Loucy (cell line): ENCODE results near the gene COPE.
"Not testable (repeated sequence)": the region's sequence is repeated elsewhere in the genome, so short reads cannot be mapped to it uniquely, and the experiment has no call there.

ENCODE experiments used
- EZH2phosphoT487 ChIP-seq: fragments of 200-600 bp; IDR thresholded peaks from 2 replicates; pipeline ENCODE4 v1.6.1; 2018; ENCODE audit warnings: antibody characterized with exemption, mild to moderate bottlenecking, moderate library complexity, borderline replicate concordance
- TF ChIP-seq, protein P1 (sequence below): fragments of 200-600 bp; sonication (generic); conservative IDR thresholded peaks from 2 replicates; pipeline ENCODE4 v1.5.1; 2014; ENCODE audit warnings: mild to moderate bottlenecking, antibody characterized with exemption, low read length

DNA sequence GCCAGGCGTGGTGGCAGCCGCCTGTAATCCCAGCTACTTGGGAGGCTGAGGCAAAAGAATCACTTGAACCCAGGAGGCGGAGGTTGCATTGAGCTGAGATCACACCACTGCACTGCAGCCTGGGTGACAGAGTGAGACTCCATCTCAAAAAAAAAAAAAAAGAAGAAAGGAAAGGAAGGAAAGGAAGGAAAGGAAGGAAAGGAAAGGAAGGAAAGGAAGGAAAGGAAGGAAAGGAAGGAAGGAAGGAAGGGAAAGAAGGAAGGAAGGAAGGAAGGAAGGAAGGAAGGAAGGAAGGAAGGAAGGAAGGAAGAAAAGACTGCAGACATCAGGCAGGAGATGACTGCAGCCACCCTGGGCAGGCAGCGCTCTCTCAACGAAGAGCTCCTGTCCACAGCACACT is 16.7 kb downstream of the COPE start:
- TF ChIP-seq, protein P1, sequence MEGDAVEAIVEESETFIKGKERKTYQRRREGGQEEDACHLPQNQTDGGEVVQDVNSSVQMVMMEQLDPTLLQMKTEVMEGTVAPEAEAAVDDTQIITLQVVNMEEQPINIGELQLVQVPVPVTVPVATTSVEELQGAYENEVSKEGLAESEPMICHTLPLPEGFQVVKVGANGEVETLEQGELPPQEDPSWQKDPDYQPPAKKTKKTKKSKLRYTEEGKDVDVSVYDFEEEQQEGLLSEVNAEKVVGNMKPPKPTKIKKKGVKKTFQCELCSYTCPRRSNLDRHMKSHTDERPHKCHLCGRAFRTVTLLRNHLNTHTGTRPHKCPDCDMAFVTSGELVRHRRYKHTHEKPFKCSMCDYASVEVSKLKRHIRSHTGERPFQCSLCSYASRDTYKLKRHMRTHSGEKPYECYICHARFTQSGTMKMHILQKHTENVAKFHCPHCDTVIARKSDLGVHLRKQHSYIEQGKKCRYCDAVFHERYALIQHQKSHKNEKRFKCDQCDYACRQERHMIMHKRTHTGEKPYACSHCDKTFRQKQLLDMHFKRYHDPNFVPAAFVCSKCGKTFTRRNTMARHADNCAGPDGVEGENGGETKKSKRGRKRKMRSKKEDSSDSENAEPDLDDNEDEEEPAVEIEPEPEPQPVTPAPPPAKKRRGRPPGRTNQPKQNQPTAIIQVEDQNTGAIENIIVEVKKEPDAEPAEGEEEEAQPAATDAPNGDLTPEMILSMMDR = not testable (repeated sequence)
- not testable (repeated sequence) for TF ChIP-seq EZH2phosphoT487
